ENCODE results near the gene GRM3. TPM values are rescaled to one million over a fixed set of nuclear protein-coding genes. Genes with fewer than 3 reads are reported as not detected.

The GRM3 gene
- total and polyA plus RNA-seq, 2 donors: 0.05 to 0.07 TPM

GRCh38 chr7:86647385-86648094 is 3.8 kb downstream of the GRM3 start:
- Histone ChIP-seq H3K36me3 (ENCODE audit: control insufficient read depth in 2 of 2, insufficient read depth in 2 of 2, low read length in 1 of 2) (no peaks in the 10 kb centered on the region), H3K4me1 (ENCODE audit: control insufficient read depth in 2 of 2, insufficient read depth in 2 of 2, low read length in 2 of 2) (no peaks in the 10 kb centered on the region), H3K9me3 (ENCODE audit: control insufficient read depth in 2 of 2, insufficient read depth in 1 of 2, low read length in 1 of 2) (no peaks in the 10 kb centered on the region), H3K27me3 (ENCODE audit: control insufficient read depth in 2 of 2, insufficient read depth in 1 of 2, low read length in 1 of 2) (peaks cover 12 to 24% of the 10 kb centered on the region in 2 donors), H3K27ac (ENCODE audit: low read depth in 1 of 2, low read length in 1 of 2) (no peak overlapping the region), H3K4me3 (ENCODE audit: low read length in 2 of 2) (no peak overlapping the region)
- WGBS: 95% methylated on average over 5 of the region's 5 CpGs
- no peak for DNase-seq (ENCODE audit: low read depth in 6 of 9, low spot score in 9 of 9)

DNA sequence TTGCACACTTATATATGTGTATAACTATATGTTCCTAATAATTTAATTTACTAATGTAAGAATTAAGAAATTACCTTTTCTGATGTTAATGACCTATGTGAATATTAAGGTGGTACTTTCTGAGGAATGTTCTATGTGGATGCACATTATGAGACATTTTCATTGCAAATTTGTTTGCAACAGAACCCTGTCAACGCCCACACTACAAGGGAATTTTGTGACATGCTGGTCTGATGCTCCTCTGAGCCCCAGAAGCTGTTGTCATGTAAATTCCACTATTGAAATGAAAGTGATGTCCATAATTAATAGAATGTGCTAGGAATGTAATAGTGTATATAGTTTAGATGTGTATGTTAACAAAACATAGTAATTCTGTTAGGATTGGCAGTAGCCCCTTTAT is 4.5 kb downstream of the GRM3 start:
- Histone ChIP-seq H3K4me3 (ENCODE audit: low read length in 2 of 2) (no peak overlapping the region), H3K9me3 (ENCODE audit: control insufficient read depth in 2 of 2, insufficient read depth in 1 of 2, low read length in 1 of 2) (no peaks in the 10 kb centered on the region), H3K36me3 (ENCODE audit: control insufficient read depth in 2 of 2, insufficient read depth in 2 of 2, low read length in 1 of 2) (no peaks in the 10 kb centered on the region), H3K27ac (ENCODE audit: low read depth in 1 of 2, low read length in 1 of 2) (no peak overlapping the region), H3K27me3 (ENCODE audit: control insufficient read depth in 2 of 2, insufficient read depth in 1 of 2, low read length in 1 of 2) (peaks cover 12 to 21% of the 10 kb centered on the region in 2 donors), H3K4me1 (ENCODE audit: control insufficient read depth in 2 of 2, insufficient read depth in 2 of 2, low read length in 2 of 2) (no peaks in the 10 kb centered on the region)
- 72% methylated on average over 1 of the region's 1 CpG for WGBS
- DNase-seq (ENCODE audit: low read depth in 6 of 9, low spot score in 9 of 9): no peak

DNA sequence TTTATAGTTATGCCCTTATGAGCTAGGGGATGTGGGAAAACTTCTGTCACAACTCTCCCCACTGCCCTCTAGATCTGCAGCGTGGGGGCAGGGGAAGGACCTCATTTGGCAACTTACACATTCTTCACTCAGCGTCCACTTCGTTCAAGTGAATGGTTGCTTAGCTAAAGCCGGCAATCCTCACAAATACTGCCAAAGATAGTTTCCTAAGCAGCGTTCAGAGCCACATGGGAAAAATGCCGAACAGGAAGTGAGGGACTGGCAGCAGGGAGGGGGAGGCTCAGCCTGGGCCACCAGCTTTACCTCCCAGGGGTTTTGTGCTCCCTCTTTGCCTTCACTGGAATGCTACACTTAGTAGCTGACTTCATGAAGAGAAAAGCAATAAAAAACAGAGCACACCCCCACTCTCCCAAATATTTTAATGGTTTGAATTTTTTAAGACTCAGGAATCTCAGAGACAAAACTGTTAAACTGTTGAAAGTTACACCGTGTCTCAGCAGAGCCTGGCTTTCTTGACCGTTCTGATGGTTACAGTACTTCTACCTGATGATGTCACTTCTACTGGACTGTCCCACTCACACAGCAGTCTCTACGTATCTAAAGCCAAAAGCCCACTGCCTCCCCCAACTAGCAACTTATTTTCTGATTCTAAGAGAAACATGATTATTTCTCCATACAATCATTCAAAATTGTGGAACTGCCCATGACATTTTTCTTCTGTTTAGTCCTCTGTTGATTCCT is 10.4 kb downstream of the GRM3 start:
- no peaks in the 10 kb centered on the region for H3K4me1 ChIP-seq (ENCODE audit: control insufficient read depth in 2 of 2, insufficient read depth in 2 of 2, low read length in 2 of 2)
- H3K9me3 ChIP-seq (ENCODE audit: control insufficient read depth in 2 of 2, insufficient read depth in 1 of 2, low read length in 1 of 2): no peaks in the 10 kb centered on the region
- no peak overlapping the region for H3K4me3 ChIP-seq (ENCODE audit: low read length in 2 of 2)
- H3K36me3 ChIP-seq (ENCODE audit: control insufficient read depth in 2 of 2, insufficient read depth in 2 of 2, low read length in 1 of 2): no peaks in the 10 kb centered on the region
- no peaks in the 10 kb centered on the region for H3K27me3 ChIP-seq (ENCODE audit: control insufficient read depth in 2 of 2, insufficient read depth in 1 of 2, low read length in 1 of 2)
- WGBS: 80% methylated on average over 9 of the region's 9 CpGs
- H3K27ac ChIP-seq (ENCODE audit: low read depth in 1 of 2, low read length in 1 of 2): no peak overlapping the region
- DNase-seq (ENCODE audit: low read depth in 6 of 9, low spot score in 9 of 9): no peak

- no peak overlapping the region for H3K4me3 ChIP-seq (ENCODE audit: low read length in 2 of 2)
- WGBS: 91% methylated on average over 2 of the region's 2 CpGs
- no peaks in the 10 kb centered on the region for H3K27me3 ChIP-seq (ENCODE audit: control insufficient read depth in 2 of 2, insufficient read depth in 1 of 2, low read length in 1 of 2)
- H3K27ac ChIP-seq (ENCODE audit: low read depth in 1 of 2, low read length in 1 of 2): no peak overlapping the region
- no peaks in the 10 kb centered on the region for H3K4me1 ChIP-seq (ENCODE audit: control insufficient read depth in 2 of 2, insufficient read depth in 2 of 2, low read length in 2 of 2)
- H3K36me3 ChIP-seq (ENCODE audit: control insufficient read depth in 2 of 2, insufficient read depth in 2 of 2, low read length in 1 of 2): no peaks in the 10 kb centered on the region
- H3K9me3 ChIP-seq (ENCODE audit: control insufficient read depth in 2 of 2, insufficient read depth in 1 of 2, low read length in 1 of 2): no peaks in the 10 kb centered on the region
- DNase-seq (ENCODE audit: low read depth in 6 of 9, low spot score in 9 of 9): no peak
Measured at GRCh38 chr7:86657948-86658347, 14.2 kb downstream of the GRM3 start.

GRCh38 chr7:86660950-86661462 is 17.3 kb downstream of the GRM3 start:
- Histone ChIP-seq H3K4me1 (ENCODE audit: control insufficient read depth in 2 of 2, insufficient read depth in 2 of 2, low read length in 2 of 2) (no peaks in the 10 kb centered on the region), H3K27me3 (ENCODE audit: control insufficient read depth in 2 of 2, insufficient read depth in 1 of 2, low read length in 1 of 2) (no peaks in the 10 kb centered on the region), H3K9me3 (ENCODE audit: control insufficient read depth in 2 of 2, insufficient read depth in 1 of 2, low read length in 1 of 2) (no peaks in the 10 kb centered on the region), H3K4me3 (ENCODE audit: low read length in 2 of 2) (no peak overlapping the region), H3K27ac (ENCODE audit: low read depth in 1 of 2, low read length in 1 of 2) (no peak overlapping the region), H3K36me3 (ENCODE audit: control insufficient read depth in 2 of 2, insufficient read depth in 2 of 2, low read length in 1 of 2) (no peaks in the 10 kb centered on the region)
- DNase-seq (ENCODE audit: low read depth in 6 of 9, low spot score in 9 of 9): no peak
- 93% methylated on average over 3 of the region's 3 CpGs for WGBS

DNA sequence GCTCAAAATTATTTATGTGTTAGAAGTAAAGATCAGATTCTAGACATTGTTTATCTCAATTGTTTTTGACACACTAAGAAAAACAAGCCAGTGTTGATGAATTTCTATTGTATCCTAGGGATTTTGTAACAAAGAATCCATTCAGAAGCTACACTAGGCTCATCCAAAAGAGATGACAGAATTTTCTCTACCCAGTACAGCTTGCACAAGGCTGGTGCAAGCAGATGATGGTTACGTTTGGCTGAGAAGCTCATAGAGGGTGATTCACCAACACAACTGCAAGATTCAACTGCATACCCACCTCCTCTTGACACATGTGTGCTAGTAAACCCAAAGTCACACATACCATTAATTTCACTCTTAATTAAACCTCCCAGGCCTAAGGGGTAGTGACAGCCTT is 20.8 kb downstream of the GRM3 start:
- WGBS: 93% methylated on average over 1 of the region's 1 CpG
- no peak for DNase-seq (ENCODE audit: low read depth in 6 of 9, low spot score in 9 of 9)
- H3K27ac ChIP-seq (ENCODE audit: low read depth in 1 of 2, low read length in 1 of 2): no peak overlapping the region
- H3K9me3 ChIP-seq (ENCODE audit: control insufficient read depth in 2 of 2, insufficient read depth in 1 of 2, low read length in 1 of 2): no peaks in the 10 kb centered on the region
- no peak overlapping the region for H3K4me3 ChIP-seq (ENCODE audit: low read length in 2 of 2)
- H3K27me3 ChIP-seq (ENCODE audit: control insufficient read depth in 2 of 2, insufficient read depth in 1 of 2, low read length in 1 of 2): no peaks in the 10 kb centered on the region
- H3K4me1 ChIP-seq (ENCODE audit: control insufficient read depth in 2 of 2, insufficient read depth in 2 of 2, low read length in 2 of 2): no peaks in the 10 kb centered on the region
- no peaks in the 10 kb centered on the region for H3K36me3 ChIP-seq (ENCODE audit: control insufficient read depth in 2 of 2, insufficient read depth in 2 of 2, low read length in 1 of 2)

DNA sequence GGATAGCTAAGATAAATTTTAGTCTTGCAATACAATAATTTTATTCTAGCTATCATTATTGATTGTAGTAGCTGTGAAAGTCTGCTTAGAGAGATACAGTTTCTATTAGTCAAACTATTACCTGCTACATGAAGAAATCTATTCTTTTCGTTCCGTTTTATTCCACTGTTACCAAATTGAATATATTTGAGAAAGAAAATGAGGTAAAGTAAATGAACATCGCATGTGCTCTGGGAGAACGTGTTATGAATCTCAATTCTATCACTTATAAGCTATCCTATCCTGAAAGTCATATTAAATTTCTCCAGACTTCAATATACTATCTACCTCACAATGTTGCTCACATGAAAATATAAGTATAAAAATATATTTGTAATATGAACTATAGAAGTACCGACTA is 21.3 kb downstream of the GRM3 start:
- no peaks in the 10 kb centered on the region for H3K4me1 ChIP-seq (ENCODE audit: control insufficient read depth in 2 of 2, insufficient read depth in 2 of 2, low read length in 2 of 2)
- no peak for DNase-seq (ENCODE audit: low read depth in 6 of 9, low spot score in 9 of 9)
- H3K4me3 ChIP-seq (ENCODE audit: low read length in 2 of 2): no peak overlapping the region
- no peaks in the 10 kb centered on the region for H3K36me3 ChIP-seq (ENCODE audit: control insufficient read depth in 2 of 2, insufficient read depth in 2 of 2, low read length in 1 of 2)
- 97% methylated on average over 5 of the region's 5 CpGs for WGBS
- H3K27me3 ChIP-seq (ENCODE audit: control insufficient read depth in 2 of 2, insufficient read depth in 1 of 2, low read length in 1 of 2): no peaks in the 10 kb centered on the region
- H3K9me3 ChIP-seq (ENCODE audit: control insufficient read depth in 2 of 2, insufficient read depth in 1 of 2, low read length in 1 of 2): no peaks in the 10 kb centered on the region
- no peak overlapping the region for H3K27ac ChIP-seq (ENCODE audit: low read depth in 1 of 2, low read length in 1 of 2)

GRCh38 chr7:86665669-86666068 is 22.0 kb downstream of the GRM3 start:
- Histone ChIP-seq H3K27ac (ENCODE audit: low read depth in 1 of 2, low read length in 1 of 2) (no peak overlapping the region), H3K4me1 (ENCODE audit: control insufficient read depth in 2 of 2, insufficient read depth in 2 of 2, low read length in 2 of 2) (no peaks in the 10 kb centered on the region), H3K36me3 (ENCODE audit: control insufficient read depth in 2 of 2, insufficient read depth in 2 of 2, low read length in 1 of 2) (no peaks in the 10 kb centered on the region), H3K27me3 (ENCODE audit: control insufficient read depth in 2 of 2, insufficient read depth in 1 of 2, low read length in 1 of 2) (no peaks in the 10 kb centered on the region), H3K4me3 (ENCODE audit: low read length in 2 of 2) (no peak overlapping the region), H3K9me3 (ENCODE audit: control insufficient read depth in 2 of 2, insufficient read depth in 1 of 2, low read length in 1 of 2) (no peaks in the 10 kb centered on the region)
- DNase-seq (ENCODE audit: low read depth in 6 of 9, low spot score in 9 of 9): no peak
- WGBS: 70% methylated on average over 2 of the region's 2 CpGs

- Histone ChIP-seq H3K27ac (ENCODE audit: low read depth in 1 of 2, low read length in 1 of 2) (no peak overlapping the region), H3K27me3 (ENCODE audit: control insufficient read depth in 2 of 2, insufficient read depth in 1 of 2, low read length in 1 of 2) (no peaks in the 10 kb centered on the region), H3K36me3 (ENCODE audit: control insufficient read depth in 2 of 2, insufficient read depth in 2 of 2, low read length in 1 of 2) (no peaks in the 10 kb centered on the region), H3K4me3 (ENCODE audit: low read length in 2 of 2) (no peak overlapping the region), H3K4me1 (ENCODE audit: control insufficient read depth in 2 of 2, insufficient read depth in 2 of 2, low read length in 2 of 2) (no peaks in the 10 kb centered on the region), H3K9me3 (ENCODE audit: control insufficient read depth in 2 of 2, insufficient read depth in 1 of 2, low read length in 1 of 2) (no peaks in the 10 kb centered on the region)
- 51% methylated on average over 4 of the region's 4 CpGs for WGBS
- no peak for DNase-seq (ENCODE audit: low read depth in 6 of 9, low spot score in 9 of 9)
Measured at GRCh38 chr7:86667732-86668131, 24.0 kb downstream of the GRM3 start.
